SK-N-SH (cell line): ENCODE results near the gene C1QL2.

Experiments used
- CTCF ChIP-seq: fragments of 200-600 bp; sonication (generic); IDR thresholded peaks from 2 replicates; pipeline ENCODE4 v1.6.1; 2017; ENCODE audit warnings: antibody characterized with exemption, mild to moderate bottlenecking, moderate library complexity
- ELF1 ChIP-seq: IDR thresholded peaks from 2 replicates; pipeline ENCODE4 v1.4.0; 2012
- EP300 ChIP-seq, 2 experiments: IDR thresholded peaks; 2 replicates each; pipeline versions ENCODE4 v1.4.0 to v1.6.1; 2012; ENCODE audit warnings: borderline replicate concordance in 1 of 2, low read depth in 1 of 2, low read length in 1 of 2
- FOXJ3 ChIP-seq: sonication (generic); formaldehyde crosslinking; IDR thresholded peaks from 2 replicates; pipeline ENCODE4 v1.5.1; 2020; ENCODE audit warnings: mild to moderate bottlenecking, missing genetic modification reagents
- JUND ChIP-seq: IDR thresholded peaks from 2 replicates; pipeline ENCODE4 v1.4.0; 2012
- MXI1 ChIP-seq: IDR thresholded peaks from 2 replicates; pipeline ENCODE4 v1.6.1; 2012; ENCODE audit warnings: mild to moderate bottlenecking, low read depth, low read length, improper control_type of control experiment
- RAD21 ChIP-seq: IDR thresholded peaks from 2 replicates; pipeline ENCODE4 v1.6.1; 2012; ENCODE audit warnings: mild to moderate bottlenecking, low read length
- REST ChIP-seq: IDR thresholded peaks from 2 replicates; pipeline ENCODE4 v1.6.1; 2012; ENCODE audit warnings: mild to moderate bottlenecking, low read depth, low read length, moderate library complexity
- SIN3A ChIP-seq: IDR thresholded peaks from 2 replicates; pipeline ENCODE4 v1.6.1; 2012; ENCODE audit warnings: low read depth, mild to moderate bottlenecking, low read length, moderate library complexity, borderline replicate concordance
- TAF1 ChIP-seq: IDR thresholded peaks from 2 replicates; pipeline ENCODE4 v1.6.1; 2012; ENCODE audit warnings: low read depth, mild to moderate bottlenecking, low read length, moderate library complexity, borderline replicate concordance
- YY1 ChIP-seq: IDR thresholded peaks from 2 replicates; pipeline ENCODE4 v1.4.0; 2012; ENCODE audit warnings: low read depth, mild to moderate bottlenecking
- TF ChIP-seq, protein P1 (sequence below): fragments of 150-350 bp; IDR thresholded peaks from 2 replicates; pipeline ENCODE4 v1.6.1; 2017; ENCODE audit warnings: antibody characterized with exemption, low read length, low read depth, borderline replicate concordance
- TF ChIP-seq, protein P2 (sequence below): IDR thresholded peaks from 2 replicates; pipeline ENCODE4 v1.4.0; 2012; ENCODE audit warnings: low read depth, borderline replicate concordance

DNA sequence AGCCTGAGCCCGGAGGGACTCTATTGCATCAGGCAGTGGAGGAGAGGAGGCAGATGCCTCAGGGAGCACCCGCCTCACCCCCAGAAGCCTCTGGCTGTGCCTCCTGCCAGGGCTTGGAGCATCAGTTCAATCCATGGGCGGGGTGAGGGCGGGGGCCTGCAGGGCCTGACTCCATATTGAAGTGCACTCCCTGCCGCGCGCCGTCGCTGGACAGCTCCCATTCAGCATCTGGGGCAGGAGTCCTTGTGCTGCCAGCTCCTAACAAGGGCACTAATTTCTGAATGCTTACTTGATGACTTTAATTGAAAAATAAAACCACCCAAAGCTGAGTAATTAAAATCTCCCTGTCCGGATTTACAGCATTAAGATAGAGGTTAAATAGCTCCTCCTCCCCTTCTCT lies 23.8 kb downstream of the C1QL2 start:
- no peak for TF ChIP-seq CTCF
- TF ChIP-seq SIN3A, result no peak
- no peak for TF ChIP-seq RAD21
- no peak for TF ChIP-seq EP300 (IDR thresholded peaks at IDR 0.05; ENCODE audit: borderline replicate concordance in 1 of 2, low read depth in 1 of 2, low read length in 1 of 2)
- TF ChIP-seq, protein P1, sequence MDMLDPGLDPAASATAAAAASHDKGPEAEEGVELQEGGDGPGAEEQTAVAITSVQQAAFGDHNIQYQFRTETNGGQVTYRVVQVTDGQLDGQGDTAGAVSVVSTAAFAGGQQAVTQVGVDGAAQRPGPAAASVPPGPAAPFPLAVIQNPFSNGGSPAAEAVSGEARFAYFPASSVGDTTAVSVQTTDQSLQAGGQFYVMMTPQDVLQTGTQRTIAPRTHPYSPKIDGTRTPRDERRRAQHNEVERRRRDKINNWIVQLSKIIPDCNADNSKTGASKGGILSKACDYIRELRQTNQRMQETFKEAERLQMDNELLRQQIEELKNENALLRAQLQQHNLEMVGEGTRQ, result no peak
- TF ChIP-seq, protein P2, sequence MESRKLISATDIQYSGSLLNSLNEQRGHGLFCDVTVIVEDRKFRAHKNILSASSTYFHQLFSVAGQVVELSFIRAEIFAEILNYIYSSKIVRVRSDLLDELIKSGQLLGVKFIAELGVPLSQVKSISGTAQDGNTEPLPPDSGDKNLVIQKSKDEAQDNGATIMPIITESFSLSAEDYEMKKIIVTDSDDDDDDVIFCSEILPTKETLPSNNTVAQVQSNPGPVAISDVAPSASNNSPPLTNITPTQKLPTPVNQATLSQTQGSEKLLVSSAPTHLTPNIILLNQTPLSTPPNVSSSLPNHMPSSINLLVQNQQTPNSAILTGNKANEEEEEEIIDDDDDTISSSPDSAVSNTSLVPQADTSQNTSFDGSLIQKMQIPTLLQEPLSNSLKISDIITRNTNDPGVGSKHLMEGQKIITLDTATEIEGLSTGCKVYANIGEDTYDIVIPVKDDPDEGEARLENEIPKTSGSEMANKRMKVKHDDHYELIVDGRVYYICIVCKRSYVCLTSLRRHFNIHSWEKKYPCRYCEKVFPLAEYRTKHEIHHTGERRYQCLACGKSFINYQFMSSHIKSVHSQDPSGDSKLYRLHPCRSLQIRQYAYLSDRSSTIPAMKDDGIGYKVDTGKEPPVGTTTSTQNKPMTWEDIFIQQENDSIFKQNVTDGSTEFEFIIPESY, result no peak
- no peak for TF ChIP-seq MXI1
- no peak for TF ChIP-seq YY1
- no peak for TF ChIP-seq ELF1
- no peak for TF ChIP-seq TAF1
- no peak for TF ChIP-seq FOXJ3 (CRISPR knock-in tag)
- peak; percentile 66; the same call in 1 of the 2 replicates for TF ChIP-seq REST
- TF ChIP-seq JUND, result no peak
